Ishikawa (cell line): ENCODE results near the gene ATP2A3.
A peak's percentile ranks its signal among the peaks of the same experiment; 100 is the strongest.

Experiments used
- CEBPB ChIP-seq: IDR thresholded peaks from 2 replicates; pipeline ENCODE4 v1.6.1; 2012
- CREB1 ChIP-seq: IDR thresholded peaks from 2 replicates; pipeline ENCODE4 v1.6.1; 2012; ENCODE audit warnings: low read depth
- EGR1 ChIP-seq: IDR thresholded peaks from 2 replicates; pipeline ENCODE4 v1.6.1; 2012
- EP300 ChIP-seq: IDR thresholded peaks from 2 replicates; pipeline ENCODE4 v1.6.1; 2012; ENCODE audit warnings: borderline replicate concordance
- FOXM1 ChIP-seq: IDR thresholded peaks from 2 replicates; pipeline ENCODE4 v1.6.1; 2012; ENCODE audit warnings: low read depth, borderline replicate concordance
- NFIC ChIP-seq: IDR thresholded peaks from 2 replicates; pipeline ENCODE4 v1.6.1; 2012
- RAD21 ChIP-seq: IDR thresholded peaks from 2 replicates; pipeline ENCODE4 v1.6.1; 2012; ENCODE audit warnings: low read depth
- TAF1 ChIP-seq: IDR thresholded peaks from 2 replicates; pipeline ENCODE4 v1.6.1; 2012; ENCODE audit warnings: low read depth, mild to moderate bottlenecking
- TCF12 ChIP-seq: IDR thresholded peaks from 2 replicates; pipeline ENCODE4 v1.6.1; 2012; ENCODE audit warnings: low read depth
- TEAD4 ChIP-seq: IDR thresholded peaks from 2 replicates; pipeline ENCODE4 v1.6.1; 2012
- YY1 ChIP-seq: IDR thresholded peaks from 2 replicates; pipeline ENCODE4 v1.6.1; 2012; ENCODE audit warnings: low read depth
- ZBTB7A ChIP-seq: IDR thresholded peaks from 2 replicates; pipeline ENCODE4 v1.6.1; 2012; ENCODE audit warnings: low read depth
- TF ChIP-seq, protein P1 (sequence below): IDR thresholded peaks from 2 replicates; pipeline ENCODE4 v1.6.1; 2012; ENCODE audit warnings: low read depth, mild to moderate bottlenecking
- TF ChIP-seq, protein P2 (sequence below): IDR thresholded peaks from 2 replicates; pipeline ENCODE4 v1.6.1; 2012
- TF ChIP-seq, protein P3 (sequence below): IDR thresholded peaks from 2 replicates; pipeline ENCODE4 v1.6.1; 2012

ATP2A3 gene

DNA sequence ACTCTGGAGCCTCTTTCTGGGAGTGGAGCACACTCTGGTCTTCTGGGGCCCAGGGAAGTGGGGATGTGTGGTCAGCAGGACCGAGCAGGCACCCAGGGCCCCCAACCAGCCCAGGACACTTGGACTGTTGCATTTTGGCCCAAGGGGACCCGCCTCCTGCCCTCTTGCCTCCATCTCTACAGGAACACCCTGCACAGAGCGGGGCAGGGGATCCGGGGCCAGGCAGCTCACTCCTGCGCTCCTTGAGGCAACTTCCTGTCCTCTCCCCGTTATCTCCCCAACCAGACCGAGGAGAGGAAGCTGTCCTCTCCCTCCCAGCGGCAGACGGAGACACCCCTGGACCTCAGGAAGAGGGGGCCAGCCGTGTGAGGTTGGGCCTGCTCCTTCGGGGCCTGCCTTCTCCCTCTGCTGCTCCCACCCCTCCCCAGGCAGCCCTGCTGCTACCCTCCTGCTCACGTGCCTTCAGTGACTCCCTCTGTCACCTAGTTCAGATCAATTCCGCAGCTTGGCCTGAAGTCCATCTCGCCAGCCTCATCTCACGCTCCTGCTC is 10.0 kb upstream of the ATP2A3 start:
- TF ChIP-seq CEBPB (no peak), CREB1 (no peak), RAD21 (no peak)
- TF ChIP-seq, protein P1, sequence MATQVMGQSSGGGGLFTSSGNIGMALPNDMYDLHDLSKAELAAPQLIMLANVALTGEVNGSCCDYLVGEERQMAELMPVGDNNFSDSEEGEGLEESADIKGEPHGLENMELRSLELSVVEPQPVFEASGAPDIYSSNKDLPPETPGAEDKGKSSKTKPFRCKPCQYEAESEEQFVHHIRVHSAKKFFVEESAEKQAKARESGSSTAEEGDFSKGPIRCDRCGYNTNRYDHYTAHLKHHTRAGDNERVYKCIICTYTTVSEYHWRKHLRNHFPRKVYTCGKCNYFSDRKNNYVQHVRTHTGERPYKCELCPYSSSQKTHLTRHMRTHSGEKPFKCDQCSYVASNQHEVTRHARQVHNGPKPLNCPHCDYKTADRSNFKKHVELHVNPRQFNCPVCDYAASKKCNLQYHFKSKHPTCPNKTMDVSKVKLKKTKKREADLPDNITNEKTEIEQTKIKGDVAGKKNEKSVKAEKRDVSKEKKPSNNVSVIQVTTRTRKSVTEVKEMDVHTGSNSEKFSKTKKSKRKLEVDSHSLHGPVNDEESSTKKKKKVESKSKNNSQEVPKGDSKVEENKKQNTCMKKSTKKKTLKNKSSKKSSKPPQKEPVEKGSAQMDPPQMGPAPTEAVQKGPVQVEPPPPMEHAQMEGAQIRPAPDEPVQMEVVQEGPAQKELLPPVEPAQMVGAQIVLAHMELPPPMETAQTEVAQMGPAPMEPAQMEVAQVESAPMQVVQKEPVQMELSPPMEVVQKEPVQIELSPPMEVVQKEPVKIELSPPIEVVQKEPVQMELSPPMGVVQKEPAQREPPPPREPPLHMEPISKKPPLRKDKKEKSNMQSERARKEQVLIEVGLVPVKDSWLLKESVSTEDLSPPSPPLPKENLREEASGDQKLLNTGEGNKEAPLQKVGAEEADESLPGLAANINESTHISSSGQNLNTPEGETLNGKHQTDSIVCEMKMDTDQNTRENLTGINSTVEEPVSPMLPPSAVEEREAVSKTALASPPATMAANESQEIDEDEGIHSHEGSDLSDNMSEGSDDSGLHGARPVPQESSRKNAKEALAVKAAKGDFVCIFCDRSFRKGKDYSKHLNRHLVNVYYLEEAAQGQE, result no peak

DNA sequence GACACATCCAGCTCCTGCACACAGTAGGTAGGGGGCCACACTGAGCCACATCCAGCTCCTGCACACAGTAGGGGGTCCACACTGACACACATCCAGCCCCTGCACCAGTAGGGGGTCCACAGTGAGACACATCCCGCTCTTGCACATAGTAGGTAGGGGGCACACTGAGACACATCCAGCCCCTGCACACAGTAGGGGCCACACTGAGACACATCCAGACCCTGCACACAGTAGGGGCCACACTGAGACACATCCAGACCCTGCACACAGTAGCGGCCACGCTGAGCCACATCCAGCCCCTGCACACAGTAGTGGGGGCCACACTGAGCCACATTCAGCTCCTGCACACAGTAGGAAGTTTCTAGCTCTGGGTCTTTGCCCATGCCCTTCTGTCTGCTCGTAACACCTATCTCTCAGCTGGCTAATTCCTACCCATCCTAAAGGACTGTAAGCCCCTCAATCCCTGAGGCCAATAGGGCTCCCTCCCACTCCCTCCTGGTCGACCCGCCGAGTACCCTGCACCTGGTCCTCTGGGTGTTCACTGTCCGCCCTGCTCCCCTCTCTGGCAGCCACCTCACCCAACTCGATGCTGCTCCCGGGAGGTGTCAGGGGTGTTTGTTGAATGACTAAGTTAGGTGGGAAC is 9.4 kb upstream of the ATP2A3 start:
- TF ChIP-seq TAF1 (no peak), FOXM1 (no peak), CEBPB (no peak), YY1 (no peak), CREB1 (no peak), TCF12 (no peak)
- TF ChIP-seq, protein P2, sequence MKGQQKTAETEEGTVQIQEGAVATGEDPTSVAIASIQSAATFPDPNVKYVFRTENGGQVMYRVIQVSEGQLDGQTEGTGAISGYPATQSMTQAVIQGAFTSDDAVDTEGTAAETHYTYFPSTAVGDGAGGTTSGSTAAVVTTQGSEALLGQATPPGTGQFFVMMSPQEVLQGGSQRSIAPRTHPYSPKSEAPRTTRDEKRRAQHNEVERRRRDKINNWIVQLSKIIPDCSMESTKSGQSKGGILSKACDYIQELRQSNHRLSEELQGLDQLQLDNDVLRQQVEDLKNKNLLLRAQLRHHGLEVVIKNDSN, result no peak
- TF ChIP-seq, protein P1, result no peak

DNA sequence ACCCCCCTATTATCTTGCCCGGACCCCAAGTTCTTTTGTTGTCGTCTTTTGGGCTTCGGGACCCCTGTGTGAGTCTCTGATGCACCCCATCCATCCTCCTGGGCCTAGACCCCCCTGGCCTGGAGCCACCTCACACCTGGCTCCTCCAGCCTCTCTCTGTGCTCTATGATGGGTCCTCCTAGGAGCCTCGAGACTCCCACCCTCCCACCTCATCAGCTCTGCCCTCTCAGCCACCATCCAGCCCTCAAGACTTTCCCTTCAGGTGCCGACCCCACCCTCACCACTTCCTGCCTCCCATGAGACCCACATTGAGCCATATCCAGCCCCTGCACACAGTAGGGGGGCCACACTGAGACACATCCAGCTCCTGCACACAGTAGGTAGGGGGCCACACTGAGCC is 8.7 kb upstream of the ATP2A3 start:
- no peak for TF ChIP-seq CEBPB
- no peak for TF ChIP-seq FOXM1
- TF ChIP-seq TAF1, result no peak
- no peak for TF ChIP-seq YY1
- TF ChIP-seq EP300, result no peak
- no peak for TF ChIP-seq RAD21
- TF ChIP-seq TCF12, result no peak

DNA sequence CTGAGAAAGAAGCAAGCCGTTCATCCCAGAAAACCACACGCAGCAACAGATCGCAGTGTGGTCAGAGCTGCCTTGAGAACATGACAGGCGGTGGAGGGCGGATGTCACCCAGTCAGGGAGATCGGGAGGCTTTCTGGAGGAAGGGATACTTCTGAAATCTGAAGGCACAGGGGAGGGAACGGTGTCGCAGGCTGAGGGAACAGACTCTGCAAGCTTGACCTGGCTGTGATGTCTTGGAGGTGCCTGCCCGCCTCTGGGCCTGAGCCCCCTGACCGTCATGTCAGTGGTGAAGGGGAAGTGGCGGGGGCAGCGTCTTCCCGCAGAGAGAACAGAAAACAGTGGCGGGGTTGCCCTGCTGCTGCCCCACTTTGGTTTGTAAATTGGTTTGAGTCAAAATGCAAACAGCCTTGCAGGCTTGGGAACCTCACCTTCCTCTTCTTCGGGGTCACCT is 8.1 kb upstream of the ATP2A3 start:
- TF ChIP-seq, protein P2, result no peak
- no peak for TF ChIP-seq YY1
- TF ChIP-seq EGR1, result no peak
- no peak for TF ChIP-seq NFIC
- no peak for TF ChIP-seq FOXM1
- TF ChIP-seq TAF1, result no peak
- TF ChIP-seq CREB1, result no peak
- no peak for TF ChIP-seq EP300
- TF ChIP-seq TEAD4, result no peak
- no peak for TF ChIP-seq RAD21
- TF ChIP-seq ZBTB7A, result no peak
- no peak for TF ChIP-seq TCF12
- no peak for TF ChIP-seq CEBPB
- TF ChIP-seq, protein P3, sequence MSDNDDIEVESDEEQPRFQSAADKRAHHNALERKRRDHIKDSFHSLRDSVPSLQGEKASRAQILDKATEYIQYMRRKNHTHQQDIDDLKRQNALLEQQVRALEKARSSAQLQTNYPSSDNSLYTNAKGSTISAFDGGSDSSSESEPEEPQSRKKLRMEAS, result no peak

DNA sequence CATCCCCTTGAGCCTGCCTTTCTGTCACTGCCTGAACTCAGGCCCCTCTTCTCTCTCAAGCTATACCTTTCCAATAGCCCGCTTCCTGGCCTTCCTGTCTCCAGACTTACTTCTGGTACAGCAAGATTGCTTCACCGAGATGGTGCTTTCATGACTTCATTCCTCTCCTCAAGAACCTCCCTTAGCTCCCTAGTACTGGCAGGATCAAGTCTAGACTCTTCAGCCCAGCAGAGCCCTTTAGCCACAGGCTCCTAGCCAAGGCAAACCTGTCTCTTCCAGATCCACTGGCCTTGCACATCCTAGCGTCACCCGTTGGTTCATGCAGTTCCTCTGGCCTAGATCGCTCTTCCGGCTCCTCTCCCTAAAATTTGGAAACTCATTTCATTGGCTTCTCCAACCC is 6.4 kb upstream of the ATP2A3 start:
- no peak for TF ChIP-seq EGR1
- no peak for TF ChIP-seq NFIC
- TF ChIP-seq TEAD4, result no peak
- TF ChIP-seq, protein P2, result no peak
- no peak for TF ChIP-seq EP300
- no peak for TF ChIP-seq CREB1
- no peak for TF ChIP-seq TAF1
- TF ChIP-seq ZBTB7A, result no peak
- no peak for TF ChIP-seq CEBPB
- TF ChIP-seq, protein P3, result no peak

DNA sequence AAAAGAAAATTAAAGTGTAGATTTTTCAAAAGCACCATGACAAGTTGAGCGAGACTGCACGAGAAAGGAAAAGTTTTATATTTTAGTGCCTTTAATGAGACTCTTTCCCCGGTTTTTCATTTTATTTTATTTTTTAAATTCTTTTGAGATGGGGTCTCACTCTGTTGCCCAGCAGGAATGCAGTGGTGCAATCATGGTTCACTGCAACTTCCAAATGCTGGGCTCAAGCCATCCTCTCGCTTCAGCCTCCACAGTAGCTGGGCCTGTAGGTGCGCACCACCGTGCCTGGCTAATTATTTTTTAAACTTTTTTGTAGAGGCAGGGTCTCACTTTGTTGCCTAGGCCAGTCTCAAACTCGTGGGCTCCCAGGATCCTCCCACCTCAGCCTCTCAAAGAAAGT is 5.7 kb upstream of the ATP2A3 start:
- 0 out of 2 replicates have a peak, but pooled peaks have one; percentile 37 for TF ChIP-seq TEAD4
- peak; percentile 59; the same call in 1 of the 2 replicates for TF ChIP-seq CEBPB
- no peak for TF ChIP-seq RAD21
